GM12801 (cell line): ENCODE measurements around the gene NCF4.

Experiments used
- TF ChIP-seq, protein P1 (sequence below): IDR thresholded peaks from one replicate; pipeline ENCODE4 v1.5.1; 2011; ENCODE audit warnings: control low read depth; ENCODE audit not compliant: insufficient read length; ENCODE audit errors: extremely low read depth

Gene NCF4

GRCh38 chr22:36838119-36839030 lies 22.4 kb upstream of the NCF4 start:
- TF ChIP-seq, protein P1, sequence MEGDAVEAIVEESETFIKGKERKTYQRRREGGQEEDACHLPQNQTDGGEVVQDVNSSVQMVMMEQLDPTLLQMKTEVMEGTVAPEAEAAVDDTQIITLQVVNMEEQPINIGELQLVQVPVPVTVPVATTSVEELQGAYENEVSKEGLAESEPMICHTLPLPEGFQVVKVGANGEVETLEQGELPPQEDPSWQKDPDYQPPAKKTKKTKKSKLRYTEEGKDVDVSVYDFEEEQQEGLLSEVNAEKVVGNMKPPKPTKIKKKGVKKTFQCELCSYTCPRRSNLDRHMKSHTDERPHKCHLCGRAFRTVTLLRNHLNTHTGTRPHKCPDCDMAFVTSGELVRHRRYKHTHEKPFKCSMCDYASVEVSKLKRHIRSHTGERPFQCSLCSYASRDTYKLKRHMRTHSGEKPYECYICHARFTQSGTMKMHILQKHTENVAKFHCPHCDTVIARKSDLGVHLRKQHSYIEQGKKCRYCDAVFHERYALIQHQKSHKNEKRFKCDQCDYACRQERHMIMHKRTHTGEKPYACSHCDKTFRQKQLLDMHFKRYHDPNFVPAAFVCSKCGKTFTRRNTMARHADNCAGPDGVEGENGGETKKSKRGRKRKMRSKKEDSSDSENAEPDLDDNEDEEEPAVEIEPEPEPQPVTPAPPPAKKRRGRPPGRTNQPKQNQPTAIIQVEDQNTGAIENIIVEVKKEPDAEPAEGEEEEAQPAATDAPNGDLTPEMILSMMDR, result no peak

DNA sequence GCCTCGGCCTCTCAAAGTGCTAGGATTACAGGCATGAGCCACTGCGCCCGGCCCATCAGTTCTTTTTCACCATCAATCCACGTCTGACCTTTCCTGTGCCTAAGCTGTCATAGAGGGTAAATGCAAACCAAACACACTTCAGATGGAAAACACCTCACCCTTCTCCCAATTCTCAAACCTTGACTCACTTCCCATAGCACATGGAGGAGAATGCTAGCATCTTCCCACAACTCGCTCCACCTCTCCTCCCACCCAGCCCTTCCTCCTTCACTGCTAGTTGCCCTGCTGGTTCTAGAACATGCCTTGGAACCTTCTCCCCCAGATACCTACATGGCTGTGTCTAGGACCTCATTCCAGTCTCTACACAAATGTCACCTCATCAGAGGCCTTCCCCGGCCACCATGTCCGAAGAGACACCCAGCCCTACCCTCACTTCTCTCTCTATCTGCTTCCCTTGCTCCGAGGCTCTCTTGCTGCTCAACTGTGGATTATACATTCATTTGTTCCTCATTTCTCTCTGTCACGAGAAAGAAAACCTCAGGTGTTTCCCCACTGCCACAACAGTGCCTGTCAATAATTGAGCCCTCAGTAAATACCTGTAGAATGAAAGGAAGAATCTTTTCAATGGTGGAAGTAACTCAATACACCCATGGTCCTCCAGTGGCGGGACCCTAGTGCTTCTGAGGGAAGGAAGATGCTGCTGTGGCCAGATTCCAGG lies 21.3 kb upstream of the NCF4 start:
- TF ChIP-seq, protein P1, result no peak

DNA sequence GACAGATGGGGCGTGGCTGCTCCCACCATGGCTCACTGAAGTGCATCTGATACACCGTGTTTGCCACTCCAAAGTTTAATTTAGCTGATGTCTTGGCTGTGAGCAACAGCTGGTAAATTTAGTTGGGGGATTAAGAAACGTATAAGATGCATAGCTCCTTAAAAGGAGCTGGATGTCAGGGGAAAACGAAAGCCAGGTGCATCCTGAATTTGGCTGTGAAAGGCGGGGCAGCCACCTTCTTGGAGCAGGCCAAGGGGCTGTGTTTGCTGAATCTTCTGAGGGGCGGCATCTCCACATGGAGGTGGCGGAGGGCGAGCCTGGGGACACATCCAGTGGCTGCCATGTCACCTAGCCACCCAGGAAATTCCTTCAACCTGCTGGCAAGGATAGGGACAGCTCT lies 20.7 kb upstream of the NCF4 start:
- TF ChIP-seq, protein P1, result no peak

- TF ChIP-seq, protein P1, result no peak
Observed at GRCh38 chr22:36846271-36846670, 14.5 kb upstream of the NCF4 start.

GRCh38 chr22:36846949-36847348 lies 13.9 kb upstream of the NCF4 start:
- TF ChIP-seq, protein P1, result no peak

DNA sequence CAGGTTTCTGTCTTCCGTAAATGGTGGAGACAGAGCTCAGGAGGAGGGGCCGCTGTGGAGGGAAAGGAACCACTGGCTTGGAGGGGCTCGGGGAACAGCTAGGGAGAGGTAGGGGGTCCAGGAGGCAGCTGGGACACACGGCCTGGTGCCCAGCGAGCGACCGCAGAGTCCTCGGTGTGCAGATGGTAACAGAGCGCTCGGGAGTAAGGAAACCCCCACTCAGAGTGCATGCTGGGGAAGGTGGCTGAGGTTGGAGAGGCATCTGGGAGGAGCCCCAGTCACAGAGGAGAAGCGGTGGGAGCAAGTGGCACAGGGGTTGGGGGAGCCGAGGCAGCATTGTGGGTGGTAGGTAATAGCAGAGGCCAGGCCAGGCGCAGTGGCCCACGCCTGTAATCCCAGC lies 10.8 kb upstream of the NCF4 start:
- TF ChIP-seq, protein P1, result no peak

GRCh38 chr22:36850682-36851081 lies 10.1 kb upstream of the NCF4 start:
- TF ChIP-seq, protein P1, result no peak
